Measurements from ENCODE around the gene NCBP3. TPM values are rescaled to one million over a fixed set of nuclear protein-coding genes. Genes with fewer than 3 reads are reported as not detected.

The NCBP3 gene
- total and polyA plus RNA-seq, 9 of the 15 experiments (the other 6 are each of a cell fraction or from before 2014, with no cell fraction given) = 3.1 to 25.5 (median 20.5) TPM

GRCh38 chr17:3890082-3890877 is 44.2 kb upstream of the NCBP3 start:
- TF ChIP-seq EGR1 (conservative IDR thresholded peaks at IDR 0.05) (peak; percentile 48; the same call in 1 of the 2 replicates), ATF3 (IDR thresholded peaks at IDR 0.05) (peak; percentile 44; the same call in 1 of the 2 replicates), ATF3 (CRISPR knock-in tag; conservative IDR thresholded peaks at IDR 0.05) (no peak), ZFP1 (CRISPR knock-in tag; IDR thresholded peaks at IDR 0.05) (no peak), LEF1 (IDR thresholded peaks at IDR 0.05) (no peak), ZBTB7A (IDR thresholded peaks at IDR 0.05; ENCODE audit: borderline replicate concordance, control insufficient read depth, low read depth, low read length) (0 out of 2 replicates have a peak, but pooled peaks have one; percentile 16), ZNF592 (IDR thresholded peaks at IDR 0.05) (0 out of 2 replicates have a peak, but pooled peaks have one; percentile 15), NFE2 (IDR thresholded peaks at IDR 0.05; ENCODE audit: low read depth) (peak; percentile 47; the same call in 1 of the 2 replicates), ZC3H8 (IDR thresholded peaks at IDR 0.05) (no peak), ELK1 (CRISPR knock-in tag; IDR thresholded peaks at IDR 0.05) (no peak)
- no peaks in the 10 kb centered on the region for H3K36me3 ChIP-seq (ENCODE audit: control insufficient read depth, insufficient read depth, low read length)
- peaks cover 36% of the 10 kb centered on the region for H3K79me2 ChIP-seq (ENCODE audit: control insufficient read depth, insufficient read depth, low read length)
- DNase-seq (ENCODE audit: extremely low read depth in 1 of 4, low spot score in 3 of 4) (peak in 3 of 4 experiments; percentile 21 to 30 (median 24)), FAIRE-seq (no peak), ATAC-seq (no peak)
- BruUV-seq (replicated peaks) = no TSS peak
- peak overlapping the region in 1 of 2 experiments; percentile 92; a peak in 3 of 4 replicates for H3K9ac ChIP-seq (ENCODE audit: insufficient read depth in 1 of 2, low read depth in 2 of 2, low read length in 2 of 2)
- H3K27me3 ChIP-seq (ENCODE audit: control insufficient read depth in 2 of 2, insufficient read depth in 2 of 2, low read length in 2 of 2) = no peaks in the 10 kb centered on the region
- 53% methylated on average over 17 of the region's 22 CpGs for WGBS (ENCODE audit: insufficient coverage, low coverage, missing lambda C conversion rate)
- peaks cover 33 to 75% of the 10 kb centered on the region in 2 experiments for H3K4me1 ChIP-seq (replicated peaks in 1 of 2; ENCODE audit: control insufficient read depth in 2 of 2, insufficient read depth in 2 of 2, low read length in 2 of 2)
- H3K9me3 ChIP-seq (replicated peaks; ENCODE audit: control insufficient read depth, insufficient read depth, low read depth, low read length) = no peaks in the 10 kb centered on the region
- H2AFZ ChIP-seq (ENCODE audit: low read depth, low read length) = no peak overlapping the region
- POLR2A ChIA-PET = interaction anchor here (0.9 to 1.1 kb wide), 3 partner anchors 11 to 34 kb away, joined by 3 to 4 read pairs (median 3); no protein-coding TSS in a partner anchor
- in situ Hi-C loops (cut with MboI) (no loop called here), intact Hi-C loops (cut with micrococcal nuclease) (no loop called here)
- no peak overlapping the region for H3K4me3 ChIP-seq
- H3K27ac ChIP-seq (ENCODE audit: extremely low read depth, low read depth, low read length) = no peak overlapping the region; the same call in 2 of the 3 replicates
- H3K4me2 ChIP-seq (ENCODE audit: insufficient read depth, low read length) = no peak overlapping the region
- CTCF ChIA-PET (ENCODE audit: low intra/inter-chr PET ratio) = no interaction called here
- no peaks in the 10 kb centered on the region for H3K9me1 ChIP-seq (ENCODE audit: control insufficient read depth, insufficient read depth, low read length)
- no peaks in the 10 kb centered on the region for H4K20me1 ChIP-seq (replicated peaks; ENCODE audit: control insufficient read depth, insufficient read depth, low read length)
